ELF-1 (cell line): ENCODE data around the gene SUCO.
"Not testable (repeated sequence)": the region's sequence is repeated elsewhere in the genome, so short reads cannot be mapped to it uniquely, and the experiment has no call there.

ENCODE experiments used
- DNase-seq: peaks from one replicate; pipeline ENCODE4 v3.0.0-alpha.2; 2016; ENCODE audit warnings: low read depth, low spot score

Gene SUCO

GRCh38 chr1:172607145-172607544 lies 74.2 kb downstream of the SUCO start:
- no peak for DNase-seq

GRCh38 chr1:172608098-172608601 lies 75.2 kb downstream of the SUCO start:
- no peak for DNase-seq

GRCh38 chr1:172609528-172609927 lies 76.6 kb downstream of the SUCO start:
- no peak for DNase-seq

GRCh38 chr1:172612478-172612877 lies 79.5 kb downstream of the SUCO start:
- no peak for DNase-seq

GRCh38 chr1:172613294-172613693 lies 80.3 kb downstream of the SUCO start:
- DNase-seq = no peak

- no peak for DNase-seq
Observed at GRCh38 chr1:172616195-172616594, 83.2 kb downstream of the SUCO start.

- no peak for DNase-seq
Observed at GRCh38 chr1:172616636-172617035, 83.7 kb downstream of the SUCO start.

GRCh38 chr1:172620603-172621002 lies 87.7 kb downstream of the SUCO start:
- DNase-seq = not testable (repeated sequence)

- DNase-seq = no peak
Observed at GRCh38 chr1:172622541-172622940, 89.6 kb downstream of the SUCO start.

- DNase-seq = no peak
Observed at GRCh38 chr1:172623748-172624147, 90.8 kb downstream of the SUCO start.

GRCh38 chr1:172626845-172627244 lies 93.9 kb downstream of the SUCO start:
- no peak for DNase-seq

GRCh38 chr1:172627702-172628101 lies 94.8 kb downstream of the SUCO start:
- no peak for DNase-seq

GRCh38 chr1:172628401-172628800 lies 95.5 kb downstream of the SUCO start:
- no peak for DNase-seq

- no peak for DNase-seq
Observed at GRCh38 chr1:172629170-172629569, 96.2 kb downstream of the SUCO start.

GRCh38 chr1:172629638-172630037 lies 96.7 kb downstream of the SUCO start:
- no peak for DNase-seq

GRCh38 chr1:172630056-172630818 lies 97.3 kb downstream of the SUCO start:
- DNase-seq = no peak

GRCh38 chr1:172630868-172631267 lies 97.9 kb downstream of the SUCO start:
- DNase-seq = no peak

- no peak for DNase-seq
Observed at GRCh38 chr1:172637522-172637921, 104.6 kb downstream of the SUCO start.

- DNase-seq = no peak
Observed at GRCh38 chr1:172638249-172638648, 105.3 kb downstream of the SUCO start.

- DNase-seq = no peak
Observed at GRCh38 chr1:172638885-172639831, 106.2 kb downstream of the SUCO start.

- no peak for DNase-seq
Observed at GRCh38 chr1:172640111-172640510, 107.2 kb downstream of the SUCO start.

- DNase-seq = no peak
Observed at GRCh38 chr1:172641492-172641891, 108.5 kb downstream of the SUCO start.
